SK-N-SH treated with all-trans-retinoic acid at 6 μM for 48 hours (cell line): ENCODE data around the gene BPGM.

Experiments
- ESRRG ChIP-seq: fragments of 250-450 bp; sonication (Bioruptor Pico); IDR thresholded peaks from 2 replicates; pipeline ENCODE4 v1.6.1; 2021; ENCODE audit warnings: mild to moderate bottlenecking
- RARB ChIP-seq: fragments of 250-450 bp; sonication (Bioruptor Pico); IDR thresholded peaks from 2 replicates; pipeline ENCODE4 v1.8.0; 2021; ENCODE audit warnings: mild to moderate bottlenecking, moderate library complexity
- ZNF565 ChIP-seq: fragments of 450-650 bp; formaldehyde crosslinking; conservative IDR thresholded peaks from 2 replicates; pipeline ENCODE4 v1.5.0; 2020; ENCODE audit warnings: low read depth, mild to moderate bottlenecking, moderate library complexity
- TF ChIP-seq, protein P1 (sequence below): fragments of 250-450 bp; sonication (Bioruptor Pico); IDR thresholded peaks from 2 replicates; pipeline ENCODE4 v1.8.0; 2020; ENCODE audit warnings: mild to moderate bottlenecking, moderate library complexity, borderline replicate concordance

DNA sequence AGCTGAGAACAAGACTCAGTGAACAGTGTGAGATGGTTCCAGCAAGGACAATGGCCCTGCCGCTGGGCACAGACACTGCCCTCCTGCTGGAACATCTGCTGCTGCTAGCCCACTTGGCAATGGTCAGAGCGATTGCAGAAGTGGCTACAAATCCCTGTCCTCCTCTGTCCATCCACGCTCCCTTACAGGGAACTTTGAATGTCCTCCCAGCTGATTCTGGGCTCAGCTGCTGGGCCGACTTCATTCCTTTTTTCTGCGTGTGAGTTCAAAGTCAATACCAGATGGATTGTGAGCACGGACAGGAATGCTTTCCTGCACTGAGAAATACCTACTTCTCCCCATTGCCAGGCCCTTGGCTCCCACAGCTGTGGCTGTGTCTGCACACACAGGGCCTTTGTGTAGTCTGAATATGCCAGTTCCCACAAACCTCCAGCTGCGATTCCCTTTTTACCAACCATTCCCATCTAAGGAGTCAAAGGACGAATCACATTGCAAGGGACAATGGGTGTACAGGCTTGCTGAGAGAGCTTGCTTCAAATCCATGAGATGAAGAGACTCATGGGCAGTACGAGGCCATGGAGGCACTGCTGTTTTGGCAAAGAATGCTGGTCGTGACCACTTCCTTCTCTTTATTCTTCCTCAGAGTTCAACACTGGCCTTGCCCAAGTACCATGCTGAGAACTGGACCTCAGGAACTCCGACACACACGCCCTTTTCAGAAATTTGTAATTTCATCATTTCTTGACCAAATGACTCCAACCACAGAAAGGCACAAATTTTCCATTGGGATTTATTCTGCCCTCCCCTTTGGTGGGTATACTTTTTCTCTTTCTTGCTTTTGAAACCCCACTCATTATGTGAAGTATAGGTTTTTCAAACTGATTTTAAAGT, 44.2 kb downstream of the BPGM start:
- TF ChIP-seq RARB = no peak
- TF ChIP-seq, protein P1, sequence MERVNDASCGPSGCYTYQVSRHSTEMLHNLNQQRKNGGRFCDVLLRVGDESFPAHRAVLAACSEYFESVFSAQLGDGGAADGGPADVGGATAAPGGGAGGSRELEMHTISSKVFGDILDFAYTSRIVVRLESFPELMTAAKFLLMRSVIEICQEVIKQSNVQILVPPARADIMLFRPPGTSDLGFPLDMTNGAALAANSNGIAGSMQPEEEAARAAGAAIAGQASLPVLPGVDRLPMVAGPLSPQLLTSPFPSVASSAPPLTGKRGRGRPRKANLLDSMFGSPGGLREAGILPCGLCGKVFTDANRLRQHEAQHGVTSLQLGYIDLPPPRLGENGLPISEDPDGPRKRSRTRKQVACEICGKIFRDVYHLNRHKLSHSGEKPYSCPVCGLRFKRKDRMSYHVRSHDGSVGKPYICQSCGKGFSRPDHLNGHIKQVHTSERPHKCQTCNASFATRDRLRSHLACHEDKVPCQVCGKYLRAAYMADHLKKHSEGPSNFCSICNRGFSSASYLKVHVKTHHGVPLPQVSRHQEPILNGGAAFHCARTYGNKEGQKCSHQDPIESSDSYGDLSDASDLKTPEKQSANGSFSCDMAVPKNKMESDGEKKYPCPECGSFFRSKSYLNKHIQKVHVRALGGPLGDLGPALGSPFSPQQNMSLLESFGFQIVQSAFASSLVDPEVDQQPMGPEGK = no peak
- TF ChIP-seq ZNF565 (CRISPR knock-in tag) = no peak
- no peak for TF ChIP-seq ESRRG
